LNCAP (cell line): ENCODE measurements around the gene CACHD1.

Source experiments
- TF ChIP-seq, protein P1 (sequence below): fragments of 450-650 bp; IDR thresholded peaks from 2 replicates; pipeline ENCODE4 v1.5.1; 2017; ENCODE audit warnings: mild to moderate bottlenecking

The CACHD1 gene

DNA sequence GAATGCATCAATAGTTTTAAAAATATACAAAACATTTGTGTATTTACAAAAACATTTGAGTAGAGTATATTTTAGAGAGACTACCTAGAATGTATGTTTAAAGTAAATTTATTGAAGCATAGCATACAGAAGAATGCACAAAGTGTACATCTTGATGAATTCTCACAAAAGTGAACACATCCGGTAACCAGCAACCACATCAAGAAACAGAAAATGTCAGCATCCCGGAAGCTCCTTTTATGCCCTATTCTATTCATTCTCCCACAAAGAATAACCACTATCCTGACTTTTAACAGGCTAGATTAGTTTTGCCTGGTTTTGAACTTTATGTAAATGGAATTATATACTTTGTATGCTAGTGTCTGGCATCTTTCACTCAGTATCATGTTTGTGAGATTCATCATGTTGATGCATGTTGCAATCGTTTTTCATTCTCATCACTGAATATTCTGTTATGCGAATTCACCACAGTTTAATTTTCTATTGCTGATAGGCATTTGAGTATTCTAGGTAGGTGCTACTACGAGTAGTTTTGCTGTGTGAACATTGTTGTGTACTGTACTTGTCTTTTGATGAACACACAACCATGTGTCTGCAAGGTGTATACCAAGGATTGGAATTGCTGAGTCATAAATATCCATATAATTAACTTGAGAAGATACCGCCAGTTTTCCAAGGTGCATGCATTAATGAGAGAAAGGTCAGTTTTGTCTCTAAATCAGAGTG is 75.4 kb downstream of the CACHD1 start:
- TF ChIP-seq, protein P1, sequence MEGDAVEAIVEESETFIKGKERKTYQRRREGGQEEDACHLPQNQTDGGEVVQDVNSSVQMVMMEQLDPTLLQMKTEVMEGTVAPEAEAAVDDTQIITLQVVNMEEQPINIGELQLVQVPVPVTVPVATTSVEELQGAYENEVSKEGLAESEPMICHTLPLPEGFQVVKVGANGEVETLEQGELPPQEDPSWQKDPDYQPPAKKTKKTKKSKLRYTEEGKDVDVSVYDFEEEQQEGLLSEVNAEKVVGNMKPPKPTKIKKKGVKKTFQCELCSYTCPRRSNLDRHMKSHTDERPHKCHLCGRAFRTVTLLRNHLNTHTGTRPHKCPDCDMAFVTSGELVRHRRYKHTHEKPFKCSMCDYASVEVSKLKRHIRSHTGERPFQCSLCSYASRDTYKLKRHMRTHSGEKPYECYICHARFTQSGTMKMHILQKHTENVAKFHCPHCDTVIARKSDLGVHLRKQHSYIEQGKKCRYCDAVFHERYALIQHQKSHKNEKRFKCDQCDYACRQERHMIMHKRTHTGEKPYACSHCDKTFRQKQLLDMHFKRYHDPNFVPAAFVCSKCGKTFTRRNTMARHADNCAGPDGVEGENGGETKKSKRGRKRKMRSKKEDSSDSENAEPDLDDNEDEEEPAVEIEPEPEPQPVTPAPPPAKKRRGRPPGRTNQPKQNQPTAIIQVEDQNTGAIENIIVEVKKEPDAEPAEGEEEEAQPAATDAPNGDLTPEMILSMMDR: no peak

GRCh38 chr1:64546013-64546412 is 76.1 kb downstream of the CACHD1 start:
- TF ChIP-seq, protein P1: no peak

GRCh38 chr1:64549464-64550239 is 79.7 kb downstream of the CACHD1 start:
- TF ChIP-seq, protein P1: no peak

DNA sequence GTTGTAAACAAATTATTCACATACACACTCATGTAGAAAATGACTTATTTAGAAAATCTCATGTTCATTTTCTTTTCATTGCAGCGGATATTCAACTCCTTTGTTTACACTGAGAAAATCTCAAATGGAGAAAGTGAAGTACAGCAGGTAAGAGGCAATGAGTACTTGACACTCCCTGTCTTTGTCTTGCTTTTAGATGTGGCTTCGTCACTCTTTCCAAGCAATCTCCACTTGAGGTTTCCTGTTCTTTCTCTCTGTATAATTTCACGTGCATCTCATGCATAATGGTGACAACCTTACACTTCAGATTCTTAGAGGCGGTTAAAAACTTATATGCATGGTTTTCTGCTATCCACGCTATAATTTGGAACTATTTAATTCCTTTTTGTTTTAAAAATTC is 80.6 kb downstream of the CACHD1 start:
- TF ChIP-seq, protein P1: no peak

GRCh38 chr1:64550946-64551605 is 81.1 kb downstream of the CACHD1 start:
- TF ChIP-seq, protein P1: no peak

DNA sequence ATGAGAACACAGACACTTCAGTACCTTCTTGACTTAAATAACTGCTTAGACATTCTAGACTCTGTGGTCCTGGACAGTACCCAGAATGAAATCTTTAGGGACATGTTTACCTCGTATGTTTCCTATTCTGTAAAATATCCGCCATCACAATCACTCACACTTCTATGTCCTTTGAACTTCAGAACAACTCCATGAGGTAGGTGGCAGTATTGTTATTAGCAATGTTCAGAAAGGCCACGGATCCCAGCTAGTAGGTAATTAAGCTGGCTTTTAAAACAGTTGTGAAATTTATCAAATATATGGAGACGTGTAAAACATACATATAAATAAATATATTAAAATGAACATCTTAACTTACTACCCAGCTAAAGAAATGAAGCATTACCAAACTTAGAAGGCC is 83.4 kb downstream of the CACHD1 start:
- TF ChIP-seq, protein P1: no peak

GRCh38 chr1:64555947-64556346 is 86.0 kb downstream of the CACHD1 start:
- TF ChIP-seq, protein P1: no peak
